K562 (cell line): ENCODE measurements around the gene GJA8. TPM values are rescaled to one million over a fixed set of nuclear protein-coding genes. Genes with fewer than 3 reads are reported as not detected.
A peak's percentile ranks its signal among the peaks of the same experiment; 100 is the strongest.

Source experiments
- BCOR ChIP-seq: fragments of 450-650 bp; IDR thresholded peaks from 2 replicates; pipeline ENCODE4 v1.6.1; 2016
- BDP1 ChIP-seq: IDR thresholded peaks from 3 replicates; pipeline ENCODE4 v1.6.1; 2011; ENCODE audit not compliant: insufficient read length, insufficient read depth
- BMI1 ChIP-seq: fragments of 150-350 bp; IDR thresholded peaks from 2 replicates; pipeline ENCODE4 v1.6.1; 2014; ENCODE audit warnings: low read length
- CHCHD3 ChIP-seq: fragments of 250-450 bp; sonication (Bioruptor Pico); IDR thresholded peaks from 2 replicates; pipeline ENCODE4 v2.1.2; 2022; ENCODE audit warnings: mild to moderate bottlenecking
- FIP1L1 ChIP-seq: fragments of 200-400 bp; formaldehyde crosslinking; IDR thresholded peaks from 2 replicates; pipeline ENCODE4 v1.6.1; 2018; ENCODE audit warnings: mild to moderate bottlenecking, low read depth, low read length; ENCODE audit not compliant: poor library complexity, severe bottlenecking
- KDM1A ChIP-seq, 2 experiments: fragments of 450-650 bp; IDR thresholded peaks; 2 replicates each; pipeline ENCODE4 v1.6.1; 2016; ENCODE audit warnings: mild to moderate bottlenecking in 2 of 2
- MTA3 ChIP-seq: fragments of 450-650 bp; formaldehyde crosslinking; IDR thresholded peaks from 2 replicates; pipeline ENCODE4 v1.6.1; 2017; ENCODE audit warnings: mild to moderate bottlenecking, borderline replicate concordance
- MYC ChIP-seq, 2 experiments: fragments of 250-450 bp in 1 of 2; sonication (Bioruptor Pico) in 1 of 2; IDR thresholded peaks; 2 replicates each; pipeline versions ENCODE4 v1.5.1 to v1.6.1; 2012 to 2021; ENCODE audit warnings: low read depth in 2 of 2, borderline replicate concordance in 1 of 2, improper control_type of control experiment in 1 of 2, low read length in 1 of 2, mild to moderate bottlenecking in 1 of 2, moderate library complexity in 1 of 2
- NEUROD1 ChIP-seq: fragments of 150-350 bp; IDR thresholded peaks from 2 replicates; pipeline ENCODE4 v1.6.1; 2014; ENCODE audit warnings: borderline replicate concordance, low read length, low read depth; ENCODE audit not compliant: partially characterized antibody
- NONO ChIP-seq, 2 experiments: fragments of 200-400 bp in 1 of 2; fragments of 450-650 bp in 1 of 2; formaldehyde crosslinking in 1 of 2; IDR thresholded peaks; 2 replicates each; pipeline ENCODE4 v1.6.1; 2017; ENCODE audit warnings: low read depth in 2 of 2, mild to moderate bottlenecking in 2 of 2, moderate library complexity in 2 of 2, low read length in 1 of 2
- PRMT5 ChIP-seq: sonication (generic); formaldehyde crosslinking; IDR thresholded peaks from 2 replicates; pipeline ENCODE4 v1.5.0; 2020; ENCODE audit warnings: missing genetic modification reagents
- REST ChIP-seq, 2 experiments: fragments of 450-650 bp; formaldehyde crosslinking in 1 of 2; IDR thresholded peaks; 2 replicates each; pipeline versions ENCODE4 v1.4.0 to v1.6.1; 2014 to 2020; ENCODE audit warnings: mild to moderate bottlenecking in 2 of 2, borderline replicate concordance in 1 of 2, low read depth in 1 of 2
- STAG1 ChIP-seq: sonication (generic); formaldehyde crosslinking; IDR thresholded peaks from 2 replicates; pipeline ENCODE4 v1.5.0; 2020; ENCODE audit warnings: missing genetic modification reagents, borderline replicate concordance
- XRCC3 ChIP-seq: fragments of 450-650 bp; IDR thresholded peaks from 2 replicates; pipeline ENCODE4 v1.6.1; 2017; ENCODE audit warnings: mild to moderate bottlenecking, moderate library complexity
- ZFP1 ChIP-seq: fragments of 450-650 bp; formaldehyde crosslinking; IDR thresholded peaks from 2 replicates; pipeline ENCODE4 v1.4.0; 2020; ENCODE audit warnings: mild to moderate bottlenecking, mixed read lengths
- ZNF449 ChIP-seq: fragments of 250-450 bp; sonication (Bioruptor Pico); IDR thresholded peaks from 2 replicates; pipeline ENCODE4 v1.8.0; 2022; ENCODE audit warnings: moderate library complexity, mild to moderate bottlenecking, inconsistent platforms
- ZNF75A ChIP-seq: fragments of 450-650 bp; formaldehyde crosslinking; IDR thresholded peaks from 2 replicates; pipeline ENCODE4 v1.4.0; 2020; ENCODE audit warnings: mild to moderate bottlenecking
- ZNF778 ChIP-seq: fragments of 450-650 bp; formaldehyde crosslinking; IDR thresholded peaks from 2 replicates; pipeline ENCODE4 v1.4.0; 2020; ENCODE audit warnings: mild to moderate bottlenecking, moderate library complexity
- polyA plus RNA-seq, 8 experiments: library from polyadenylated mRNA; depleted of rRNA in 4 of 8; stranded (reverse) in 5 of 8; unstranded in 3 of 8; fragments of >200 nt; fragmentation: Nextera tagmentation in 2 of 8; fragmentation: Illumina TruSeq in 1 of 8; extraction: Ambion mirVana in 2 of 8; extraction: Trizol in 1 of 8; gene quantifications; 2 replicates each; pipeline versions ENCODE4 v1.2.1 to v1.2.3, GENCODE V29; 2011 to 2014; ENCODE audit warnings: inconsistent platforms in 1 of 8, missing spikeins in 1 of 8
- total RNA-seq, 7 experiments: library from RNA; depleted of rRNA in 6 of 7; stranded (reverse); fragments of >200 nt in 6 of 7; fragmentation: Illumina TruSeq in 2 of 7; extraction: Trizol in 2 of 7; gene quantifications; 2 replicates each; pipeline versions ENCODE4 v1.2.1 to v1.2.3, GENCODE V29; 2011 to 2021; ENCODE audit warnings: low replicate concordance in 1 of 7

The GJA8 gene
- total and polyA plus RNA-seq, 9 of the 15 experiments (the other 6 are each of a cell fraction or from before 2014, with no cell fraction given) = not detected

GRCh38 chr1:147890177-147890790, 12.3 kb upstream of the GJA8 start (continued):
- no peak for TF ChIP-seq MYC (IDR thresholded peaks at IDR 0.05; ENCODE audit: low read depth, low read length)
- no peak for TF ChIP-seq MYC (CRISPR knock-in tag; IDR thresholded peaks at IDR 0.05; ENCODE audit: borderline replicate concordance, low read depth)
- no peak for TF ChIP-seq BCOR
- TF ChIP-seq REST (IDR thresholded peaks at IDR 0.05; ENCODE audit: borderline replicate concordance) = peak; percentile 90
- TF ChIP-seq REST (CRISPR knock-in tag; IDR thresholded peaks at IDR 0.05; ENCODE audit: low read depth) = no peak
- TF ChIP-seq XRCC3 = no peak
- peak; percentile 76; the same call in 1 of the 2 replicates for TF ChIP-seq STAG1 (CRISPR knock-in tag)
- TF ChIP-seq ZNF778 (CRISPR knock-in tag) = no peak
- 0 out of 2 replicates have a peak, but pooled peaks have one; percentile 28 for TF ChIP-seq MTA3
- TF ChIP-seq NONO (IDR thresholded peaks at IDR 0.05; ENCODE audit: low read depth in 2 of 2, low read length in 1 of 2) = no peak
- TF ChIP-seq CHCHD3 (CRISPR knock-in tag) = no peak
- no peak for TF ChIP-seq BDP1
- TF ChIP-seq FIP1L1 = no peak
- TF ChIP-seq KDM1A (IDR thresholded peaks at IDR 0.05) = no peak
- TF ChIP-seq ZFP1 (CRISPR knock-in tag) = no peak
- TF ChIP-seq ZNF75A (CRISPR knock-in tag) = no peak
- TF ChIP-seq ZNF449 = no peak
- no peak for TF ChIP-seq PRMT5 (CRISPR knock-in tag)
- TF ChIP-seq BMI1 = no peak
- no peak for TF ChIP-seq NEUROD1
